Measurements from ENCODE around the gene RPUSD1.

RPUSD1 gene

GRCh38 chr16:749010-749409 lies 39.2 kb downstream of the RPUSD1 start:
- Histone ChIP-seq H2AFZ (ENCODE audit: low read depth) (no peak overlapping the region), H3K9ac (no peak overlapping the region), H3K36me3 (ENCODE audit: insufficient read depth) (no peaks in the 10 kb centered on the region), H3K4me3 (IDR thresholded peaks at IDR 0.05; ENCODE audit: insufficient read depth, low read depth, low read length) (no peak overlapping the region), H3K27ac (no peak overlapping the region), H3K4me2 (no peak overlapping the region), H3K27me3 (ENCODE audit: insufficient read depth, low read depth) (peaks cover 97% of the 10 kb centered on the region), H3K4me1 (ENCODE audit: low read depth, poor library complexity, severe bottlenecking) (no peaks in the 10 kb centered on the region), H4K20me1 (ENCODE audit: insufficient read depth) (no peaks in the 10 kb centered on the region), H3K79me2 (ENCODE audit: insufficient read depth, low read depth) (no peaks in the 10 kb centered on the region)
- no peak for TF ChIP-seq CTCF (conservative IDR thresholded peaks at IDR 0.05; ENCODE audit: low read depth, low read length)

- no peak overlapping the region for H3K4me3 ChIP-seq (IDR thresholded peaks at IDR 0.05; ENCODE audit: insufficient read depth, low read depth, low read length)
- no peak overlapping the region for H3K27ac ChIP-seq
- H3K36me3 ChIP-seq (ENCODE audit: insufficient read depth): no peaks in the 10 kb centered on the region
- H3K79me2 ChIP-seq (ENCODE audit: insufficient read depth, low read depth): no peaks in the 10 kb centered on the region
- TF ChIP-seq CTCF (conservative IDR thresholded peaks at IDR 0.05; ENCODE audit: low read depth, low read length): no peak
- no peak overlapping the region for H3K9ac ChIP-seq
- H3K4me1 ChIP-seq (ENCODE audit: low read depth, poor library complexity, severe bottlenecking): no peaks in the 10 kb centered on the region
- no peaks in the 10 kb centered on the region for H4K20me1 ChIP-seq (ENCODE audit: insufficient read depth)
- H2AFZ ChIP-seq (ENCODE audit: low read depth): no peak overlapping the region
- peaks cover 97% of the 10 kb centered on the region for H3K27me3 ChIP-seq (ENCODE audit: insufficient read depth, low read depth)
- no peak overlapping the region for H3K4me2 ChIP-seq
Observed at GRCh38 chr16:747978-748746, 40.0 kb downstream of the RPUSD1 start.

DNA sequence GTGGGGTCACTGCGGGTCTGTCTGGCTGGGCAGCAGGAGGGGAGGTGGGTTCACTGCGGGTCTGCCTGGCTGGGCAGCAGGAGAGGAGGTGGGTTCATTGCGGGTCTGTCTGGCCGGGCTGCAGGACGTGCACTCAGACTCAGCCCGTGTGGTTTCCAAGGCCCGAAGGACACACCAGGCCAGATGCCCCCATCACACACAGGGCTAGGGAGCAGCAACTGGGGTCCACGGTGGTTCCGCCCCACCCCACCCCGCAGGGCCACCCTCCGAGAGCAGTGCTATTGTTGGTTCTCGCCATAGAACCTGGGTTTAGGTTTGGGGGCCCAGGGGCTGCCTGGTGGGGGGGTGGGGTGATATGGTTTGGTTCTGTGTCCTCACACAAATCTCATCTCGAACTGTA lies 41.5 kb downstream of the RPUSD1 start:
- H3K27ac ChIP-seq: no peak overlapping the region
- H3K27me3 ChIP-seq (ENCODE audit: insufficient read depth, low read depth): peaks cover 96% of the 10 kb centered on the region
- no peaks in the 10 kb centered on the region for H3K79me2 ChIP-seq (ENCODE audit: insufficient read depth, low read depth)
- no peaks in the 10 kb centered on the region for H3K4me1 ChIP-seq (ENCODE audit: low read depth, poor library complexity, severe bottlenecking)
- no peak for TF ChIP-seq CTCF (conservative IDR thresholded peaks at IDR 0.05; ENCODE audit: low read depth, low read length)
- no peaks in the 10 kb centered on the region for H3K36me3 ChIP-seq (ENCODE audit: insufficient read depth)
- no peak overlapping the region for H3K4me3 ChIP-seq (IDR thresholded peaks at IDR 0.05; ENCODE audit: insufficient read depth, low read depth, low read length)
- no peak overlapping the region for H2AFZ ChIP-seq (ENCODE audit: low read depth)
- no peak overlapping the region for H3K9ac ChIP-seq
- H3K4me2 ChIP-seq: no peak overlapping the region
- H4K20me1 ChIP-seq (ENCODE audit: insufficient read depth): no peaks in the 10 kb centered on the region

DNA sequence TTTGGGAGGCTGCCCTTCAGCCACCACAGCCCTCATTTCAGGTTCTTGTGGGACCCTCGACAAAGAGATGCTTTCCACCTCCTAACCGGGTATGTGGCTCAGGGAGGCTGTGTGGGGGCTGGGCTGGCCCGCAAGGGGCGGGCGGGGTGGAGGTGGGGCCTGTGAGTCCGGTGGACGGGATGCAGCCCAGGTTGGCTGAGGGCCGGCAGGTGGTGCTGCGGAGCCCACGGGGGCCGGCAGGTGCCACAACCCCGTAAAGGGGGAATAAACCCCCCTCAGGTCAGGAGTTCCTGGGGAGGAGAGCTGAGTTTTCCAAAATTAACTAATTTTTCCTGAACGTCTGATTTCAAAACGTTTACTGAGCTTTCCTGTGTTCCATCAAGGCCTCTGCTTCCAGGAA lies 42.4 kb downstream of the RPUSD1 start:
- H3K4me3 ChIP-seq (IDR thresholded peaks at IDR 0.05; ENCODE audit: insufficient read depth, low read depth, low read length): no peak overlapping the region
- no peaks in the 10 kb centered on the region for H3K36me3 ChIP-seq (ENCODE audit: insufficient read depth)
- H3K27ac ChIP-seq: no peak overlapping the region
- TF ChIP-seq CTCF (conservative IDR thresholded peaks at IDR 0.05; ENCODE audit: low read depth, low read length): peak; percentile 42; the same call in 1 of the 2 replicates
- no peaks in the 10 kb centered on the region for H3K79me2 ChIP-seq (ENCODE audit: insufficient read depth, low read depth)
- H2AFZ ChIP-seq (ENCODE audit: low read depth): no peak overlapping the region
- H3K4me2 ChIP-seq: no peak overlapping the region
- peaks cover 4% of the 10 kb centered on the region for H3K4me1 ChIP-seq (ENCODE audit: low read depth, poor library complexity, severe bottlenecking)
- H4K20me1 ChIP-seq (ENCODE audit: insufficient read depth): no peaks in the 10 kb centered on the region
- peaks cover 90% of the 10 kb centered on the region for H3K27me3 ChIP-seq (ENCODE audit: insufficient read depth, low read depth)
- H3K9ac ChIP-seq: no peak overlapping the region
